Suprapubic skin (tissue), 3 donors: ENCODE data around the gene JMY.

ENCODE experiments used
- POLR2AphosphoS5 ChIP-seq, 3 donors: sonication (generic); formaldehyde crosslinking; IDR thresholded peaks; one replicate each; pipeline ENCODE4 v1.6.1; 2017; ENCODE audit warnings: antibody characterized with exemption in 3 of 3
- TF ChIP-seq, protein P1 (sequence below), 2 donors: fragments of 200-600 bp in 1 of 2; fragments of 450-650 bp in 1 of 2; sonication (generic) in 1 of 2; IDR thresholded peaks; one replicate each; pipeline ENCODE4 v1.5.1; 2016 to 2019; ENCODE audit warnings: antibody characterized with exemption in 2 of 2, mild to moderate bottlenecking in 1 of 2, moderate library complexity in 1 of 2

DNA sequence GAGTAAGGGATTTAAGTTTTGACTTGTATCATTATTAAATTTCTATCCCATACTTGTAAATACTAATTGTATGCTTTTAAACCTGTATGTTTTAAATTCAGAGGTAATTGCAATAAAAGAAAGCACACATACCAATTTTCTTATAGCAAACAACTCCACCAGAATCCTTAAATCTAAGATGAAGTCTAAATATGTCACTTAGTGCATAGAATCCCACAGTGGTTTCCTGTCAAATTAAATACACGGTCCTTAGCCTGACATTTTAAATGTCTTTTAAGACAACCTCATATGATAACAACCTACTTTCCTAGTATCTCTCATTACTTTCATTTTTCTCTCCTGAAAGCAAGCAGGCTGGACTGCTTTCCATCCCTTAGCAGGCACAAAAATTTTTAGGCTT is 52.0 kb downstream of the JMY start:
- TF ChIP-seq, protein P1, sequence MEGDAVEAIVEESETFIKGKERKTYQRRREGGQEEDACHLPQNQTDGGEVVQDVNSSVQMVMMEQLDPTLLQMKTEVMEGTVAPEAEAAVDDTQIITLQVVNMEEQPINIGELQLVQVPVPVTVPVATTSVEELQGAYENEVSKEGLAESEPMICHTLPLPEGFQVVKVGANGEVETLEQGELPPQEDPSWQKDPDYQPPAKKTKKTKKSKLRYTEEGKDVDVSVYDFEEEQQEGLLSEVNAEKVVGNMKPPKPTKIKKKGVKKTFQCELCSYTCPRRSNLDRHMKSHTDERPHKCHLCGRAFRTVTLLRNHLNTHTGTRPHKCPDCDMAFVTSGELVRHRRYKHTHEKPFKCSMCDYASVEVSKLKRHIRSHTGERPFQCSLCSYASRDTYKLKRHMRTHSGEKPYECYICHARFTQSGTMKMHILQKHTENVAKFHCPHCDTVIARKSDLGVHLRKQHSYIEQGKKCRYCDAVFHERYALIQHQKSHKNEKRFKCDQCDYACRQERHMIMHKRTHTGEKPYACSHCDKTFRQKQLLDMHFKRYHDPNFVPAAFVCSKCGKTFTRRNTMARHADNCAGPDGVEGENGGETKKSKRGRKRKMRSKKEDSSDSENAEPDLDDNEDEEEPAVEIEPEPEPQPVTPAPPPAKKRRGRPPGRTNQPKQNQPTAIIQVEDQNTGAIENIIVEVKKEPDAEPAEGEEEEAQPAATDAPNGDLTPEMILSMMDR (IDR thresholded peaks at IDR 0.05) = no peak
- TF ChIP-seq POLR2AphosphoS5 (IDR thresholded peaks at IDR 0.05) = no peak
